Measurements from ENCODE around the gene ZNF275.
A peak's percentile ranks its signal among the peaks of the same experiment; 100 is the strongest.

Gene ZNF275

GRCh38 chrX:153392642-153393321 lies 58.8 kb downstream of the ZNF275 start:
- Histone ChIP-seq H3K36me3 (no peaks in the 10 kb centered on the region), H3K4me1 (peaks cover 10 to 38% (median 32%) of the 10 kb centered on the region in 10 experiments; a peak in 19 of 20 replicates), H3K9me3 (replicated peaks in 1 of 11) (peaks cover 16 to 49% (median 37%) of the 10 kb centered on the region in 11 experiments; a peak in 21 of 22 replicates), H3K9ac (no peak overlapping the region), H4K20me1 (peaks cover 0 to 4% (median 0%) of the 10 kb centered on the region in 11 experiments; a peak in 2 of 22 replicates), H3K4me3 (no peak overlapping the region), H3K27ac (no peak overlapping the region), H3K27me3 (peaks cover 0 to 47% (median 18%) of the 10 kb centered on the region in 11 experiments; a peak in 13 of 22 replicates), H3K4me2 (no peak overlapping the region)
- TF ChIP-seq Cebpa-rat (IDR thresholded peaks at IDR 0.05) = no peak

GRCh38 chrX:153394612-153395011 lies 60.7 kb downstream of the ZNF275 start:
- peaks cover 0 to 41% (median 15%) of the 10 kb centered on the region in 11 experiments; a peak in 13 of 22 replicates for H3K27me3 ChIP-seq
- peaks cover 10 to 38% (median 36%) of the 10 kb centered on the region in 10 experiments; a peak in 19 of 20 replicates for H3K4me1 ChIP-seq
- TF ChIP-seq Cebpa-rat (IDR thresholded peaks at IDR 0.05) = no peak
- H3K9ac ChIP-seq = no peak overlapping the region
- no peak overlapping the region for H3K4me3 ChIP-seq
- peak overlapping the region in 8 of 11 experiments; percentile 11 to 79 (median 64); a peak in 12 of 22 replicates for H3K4me2 ChIP-seq
- H3K27ac ChIP-seq = no peak overlapping the region
- H3K36me3 ChIP-seq = no peaks in the 10 kb centered on the region
- no peaks in the 10 kb centered on the region; a peak in 1 of 22 replicates for H4K20me1 ChIP-seq
- peaks cover 16 to 41% (median 35%) of the 10 kb centered on the region in 11 experiments; a peak in 21 of 22 replicates for H3K9me3 ChIP-seq (replicated peaks in 1 of 11)

GRCh38 chrX:153395613-153396319 lies 61.8 kb downstream of the ZNF275 start:
- no peak overlapping the region; a peak in 1 of 20 replicates for H3K4me3 ChIP-seq
- peaks cover 17 to 34% (median 26%) of the 10 kb centered on the region in 11 experiments; a peak in 21 of 22 replicates for H3K9me3 ChIP-seq (replicated peaks in 1 of 11)
- H3K4me1 ChIP-seq = peaks cover 14 to 44% (median 38%) of the 10 kb centered on the region in 10 experiments
- no peaks in the 10 kb centered on the region; a peak in 1 of 22 replicates for H4K20me1 ChIP-seq
- no peak for TF ChIP-seq Cebpa-rat (IDR thresholded peaks at IDR 0.05)
- H3K27ac ChIP-seq = no peak overlapping the region
- H3K36me3 ChIP-seq = no peaks in the 10 kb centered on the region
- H3K4me2 ChIP-seq = peak overlapping the region; percentile 12 to 79 (median 63); a peak in 21 of 22 replicates
- H3K9ac ChIP-seq = peak overlapping the region in 2 of 11 experiments; percentile 33 to 36; a peak in 2 of 22 replicates
- peaks cover 0 to 41% (median 15%) of the 10 kb centered on the region in 11 experiments; a peak in 13 of 22 replicates for H3K27me3 ChIP-seq

DNA sequence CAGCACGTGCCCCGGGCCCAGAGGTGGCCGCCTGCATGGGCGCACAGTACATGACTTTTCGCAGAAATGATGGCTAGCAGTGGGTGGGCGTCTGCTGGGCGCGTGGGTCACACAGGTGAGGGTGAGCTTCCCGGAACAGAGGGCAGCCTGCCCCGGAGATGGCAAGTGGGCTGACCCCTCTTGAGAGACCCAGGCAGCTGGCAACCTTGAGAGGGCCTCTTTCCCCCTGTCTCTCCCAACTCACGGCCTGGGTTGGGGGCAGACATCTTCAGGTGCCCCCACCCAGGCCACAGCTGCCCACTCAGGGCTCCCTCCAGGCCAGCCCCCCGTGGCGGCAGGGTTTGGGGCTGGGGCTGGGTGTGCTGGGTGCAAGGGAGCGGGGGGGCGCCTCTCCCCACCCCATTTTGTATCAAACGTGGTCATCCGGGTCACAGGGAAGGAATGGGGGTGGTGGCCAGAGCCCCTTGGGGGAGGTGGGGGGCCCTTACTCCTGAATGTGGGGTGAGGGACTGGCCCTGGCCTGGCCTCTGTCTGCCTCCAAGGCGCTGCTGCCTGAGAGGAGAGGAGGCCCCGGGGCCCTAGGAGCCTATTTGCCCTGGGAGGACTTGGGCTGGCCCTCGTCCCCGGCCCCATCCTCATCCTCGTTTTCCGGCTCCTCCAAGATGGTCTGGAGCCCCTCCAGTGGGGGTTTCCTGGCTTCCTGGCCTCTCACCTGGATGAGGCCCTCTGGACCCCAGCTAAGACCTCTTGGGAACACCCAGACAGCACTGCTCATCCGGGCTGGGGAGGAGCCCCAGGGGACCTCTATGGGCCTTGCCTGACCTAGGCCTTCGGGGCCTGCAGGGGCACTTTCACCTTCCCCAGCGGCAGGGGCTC lies 62.6 kb downstream of the ZNF275 start:
- peak overlapping the region; percentile 12 to 79 (median 63); a peak in 21 of 22 replicates for H3K4me2 ChIP-seq
- no peak for TF ChIP-seq Cebpa-rat (IDR thresholded peaks at IDR 0.05)
- no peak overlapping the region for H3K9ac ChIP-seq
- H4K20me1 ChIP-seq = no peaks in the 10 kb centered on the region; a peak in 1 of 22 replicates
- peaks cover 14 to 44% (median 38%) of the 10 kb centered on the region in 10 experiments for H3K4me1 ChIP-seq
- H3K36me3 ChIP-seq = no peaks in the 10 kb centered on the region
- H3K27me3 ChIP-seq = peaks cover 0 to 41% (median 15%) of the 10 kb centered on the region in 11 experiments; a peak in 14 of 22 replicates
- no peak overlapping the region for H3K4me3 ChIP-seq
- H3K27ac ChIP-seq = no peak overlapping the region
- peaks cover 20 to 34% (median 26%) of the 10 kb centered on the region in 11 experiments for H3K9me3 ChIP-seq (replicated peaks in 1 of 11)

DNA sequence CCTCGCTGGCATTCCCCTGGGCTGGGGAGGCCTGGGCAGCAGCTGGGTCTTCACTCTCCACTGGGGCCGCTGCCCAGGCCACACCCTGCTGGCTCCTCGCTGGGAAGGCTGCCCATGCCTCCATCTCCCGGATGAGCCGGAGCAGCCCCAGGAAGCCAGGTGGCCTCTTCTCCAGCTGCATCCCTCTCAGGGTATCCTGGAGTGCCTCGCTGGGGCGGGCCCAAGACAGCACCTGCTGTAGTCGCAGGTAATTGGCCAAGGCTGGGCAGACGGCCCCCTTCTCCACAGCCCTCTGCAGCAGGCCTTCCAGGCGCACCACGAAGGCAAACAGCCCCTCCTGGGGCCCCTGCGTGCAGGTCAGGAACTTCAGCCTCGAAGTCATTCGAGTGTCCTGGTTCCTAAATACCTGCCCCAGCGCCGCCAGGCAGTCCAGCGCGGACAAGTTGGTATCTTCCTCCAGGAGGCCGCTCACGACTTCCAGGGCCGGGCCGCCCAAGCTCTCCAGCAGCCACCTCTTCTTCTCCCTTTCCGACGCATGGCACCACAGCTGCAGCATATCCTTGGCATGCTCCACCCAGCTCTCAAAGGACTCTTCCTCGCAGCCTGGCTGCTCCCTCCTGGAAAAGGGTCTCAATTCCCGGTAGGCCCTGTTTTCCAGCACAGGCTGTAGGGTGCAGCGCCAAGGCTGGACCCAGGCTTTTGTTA lies 63.5 kb downstream of the ZNF275 start:
- no peak overlapping the region for H3K27ac ChIP-seq
- peaks cover 0 to 41% (median 19%) of the 10 kb centered on the region in 11 experiments; a peak in 16 of 22 replicates for H3K27me3 ChIP-seq
- peaks cover 12 to 30% (median 22%) of the 10 kb centered on the region in 11 experiments; a peak in 21 of 22 replicates for H3K9me3 ChIP-seq (replicated peaks in 1 of 11)
- no peak overlapping the region for H3K9ac ChIP-seq
- H3K4me2 ChIP-seq = peak overlapping the region in 9 of 11 experiments; percentile 56 to 79 (median 69); a peak in 12 of 22 replicates
- no peak for TF ChIP-seq Cebpa-rat (IDR thresholded peaks at IDR 0.05)
- peaks cover 14 to 44% (median 38%) of the 10 kb centered on the region in 10 experiments for H3K4me1 ChIP-seq
- H4K20me1 ChIP-seq = no peaks in the 10 kb centered on the region; a peak in 1 of 22 replicates
- no peak overlapping the region for H3K4me3 ChIP-seq
- H3K36me3 ChIP-seq = no peaks in the 10 kb centered on the region

DNA sequence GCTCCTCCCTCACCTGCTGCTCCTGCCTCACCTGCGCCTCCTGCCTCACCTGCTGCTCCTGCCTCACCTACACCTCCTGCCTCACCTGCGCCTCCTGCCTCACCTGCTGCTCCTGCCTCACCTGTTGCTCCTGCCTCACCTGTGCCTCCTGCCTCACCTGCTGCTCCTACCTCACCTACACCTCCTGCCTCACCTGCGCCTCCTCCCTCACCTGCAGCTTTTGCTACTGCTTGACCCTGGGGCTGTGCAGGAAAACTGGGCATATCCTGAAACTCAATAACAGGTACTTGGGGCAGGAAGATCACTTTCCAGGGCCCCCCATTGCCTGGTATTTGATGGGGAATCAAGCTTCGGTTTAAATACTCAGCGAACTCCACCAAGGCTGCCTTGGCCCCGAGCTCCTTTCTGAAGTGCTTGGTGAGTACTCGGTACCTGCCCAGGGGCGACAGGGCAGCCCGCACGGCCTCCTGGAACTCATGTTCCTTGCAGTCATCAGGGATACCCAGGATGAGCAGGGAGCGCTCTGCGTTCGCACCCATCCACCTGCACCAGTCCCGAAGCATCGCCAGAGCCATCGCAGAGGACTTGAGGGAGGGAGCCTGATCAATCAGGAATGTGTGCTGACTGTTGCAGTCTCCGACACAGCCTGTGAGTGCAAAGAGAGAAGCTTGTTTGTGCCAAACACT lies 64.5 kb downstream of the ZNF275 start:
- Histone ChIP-seq H3K4me3 (no peak overlapping the region), H4K20me1 (no peaks in the 10 kb centered on the region; a peak in 1 of 22 replicates)

More for the DNA sequence above, 64.5 kb downstream of the ZNF275 start:
- Histone ChIP-seq H3K9me3 (replicated peaks in 1 of 11) (peaks cover 7 to 24% (median 13%) of the 10 kb centered on the region in 11 experiments; a peak in 19 of 22 replicates), H3K4me1 (peaks cover 14 to 44% (median 38%) of the 10 kb centered on the region in 10 experiments), H3K4me2 (no peak overlapping the region), H3K9ac (no peak overlapping the region), H3K27ac (no peak overlapping the region), H3K27me3 (peaks cover 8 to 47% (median 25%) of the 10 kb centered on the region in 11 experiments; a peak in 21 of 22 replicates), H3K36me3 (no peaks in the 10 kb centered on the region)
- TF ChIP-seq Cebpa-rat (IDR thresholded peaks at IDR 0.05) = no peak

All from BLaER1 treated with 17β-estradiol and CSF1 and Interleukin-3, amounts not matched to agents 10 nM and 100 nM (cell line).